Measurements from ENCODE around the gene BCL6B. TPM values are rescaled to one million over a fixed set of nuclear protein-coding genes. Genes with fewer than 3 reads are reported as not detected.

BCL6B gene
- total and polyA plus RNA-seq, 2 donors from 2014 or later, result 4.4 to 33.3 TPM

DNA sequence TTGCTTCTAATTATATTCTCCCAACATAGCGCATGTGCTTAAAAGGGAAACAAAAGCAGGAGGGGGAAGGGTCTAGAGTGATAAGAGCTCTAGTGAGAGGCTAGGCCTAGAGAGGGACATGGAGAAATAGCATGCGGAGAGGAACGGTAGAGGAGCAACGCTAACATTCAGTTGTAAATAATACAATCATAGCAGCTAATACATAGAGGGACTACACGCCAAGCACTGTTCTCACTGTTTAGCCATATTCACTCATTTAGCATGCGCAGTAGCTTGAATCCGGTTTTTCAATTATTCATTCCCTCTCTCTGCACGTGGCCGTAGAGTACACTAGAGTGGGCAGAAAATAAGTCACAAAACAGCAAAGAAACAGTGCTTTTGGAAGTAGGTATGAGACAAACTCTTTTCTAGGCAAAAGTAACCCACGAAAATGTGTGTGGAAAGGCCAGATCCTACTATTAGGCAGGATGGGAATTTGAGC is 28.7 kb upstream of the BCL6B start:
- FAIRE-seq (no peak), DNase-seq (no peak)
- peaks cover 0 to 2% (median 1%) of the 10 kb centered on the region in 3 donors for H3K36me3 ChIP-seq (ENCODE audit: control insufficient read depth in 2 of 3, insufficient read depth in 3 of 3, low read length in 3 of 3)
- no peaks in the 10 kb centered on the region for H3K9me3 ChIP-seq (ENCODE audit: control insufficient read depth in 2 of 3, insufficient read depth in 1 of 3, low read length in 3 of 3)
- intact Hi-C loops (cut with DNase I), result no loop called here
- peaks cover 0 to 7% (median 0%) of the 10 kb centered on the region in 3 donors for H3K4me1 ChIP-seq (ENCODE audit: control insufficient read depth in 2 of 3, insufficient read depth in 2 of 3, low read depth in 1 of 3, low read length in 3 of 3)
- H3K27ac ChIP-seq (ENCODE audit: low read depth in 2 of 2, low read length in 2 of 2), result no peak overlapping the region
- TF ChIP-seq, protein P1, sequence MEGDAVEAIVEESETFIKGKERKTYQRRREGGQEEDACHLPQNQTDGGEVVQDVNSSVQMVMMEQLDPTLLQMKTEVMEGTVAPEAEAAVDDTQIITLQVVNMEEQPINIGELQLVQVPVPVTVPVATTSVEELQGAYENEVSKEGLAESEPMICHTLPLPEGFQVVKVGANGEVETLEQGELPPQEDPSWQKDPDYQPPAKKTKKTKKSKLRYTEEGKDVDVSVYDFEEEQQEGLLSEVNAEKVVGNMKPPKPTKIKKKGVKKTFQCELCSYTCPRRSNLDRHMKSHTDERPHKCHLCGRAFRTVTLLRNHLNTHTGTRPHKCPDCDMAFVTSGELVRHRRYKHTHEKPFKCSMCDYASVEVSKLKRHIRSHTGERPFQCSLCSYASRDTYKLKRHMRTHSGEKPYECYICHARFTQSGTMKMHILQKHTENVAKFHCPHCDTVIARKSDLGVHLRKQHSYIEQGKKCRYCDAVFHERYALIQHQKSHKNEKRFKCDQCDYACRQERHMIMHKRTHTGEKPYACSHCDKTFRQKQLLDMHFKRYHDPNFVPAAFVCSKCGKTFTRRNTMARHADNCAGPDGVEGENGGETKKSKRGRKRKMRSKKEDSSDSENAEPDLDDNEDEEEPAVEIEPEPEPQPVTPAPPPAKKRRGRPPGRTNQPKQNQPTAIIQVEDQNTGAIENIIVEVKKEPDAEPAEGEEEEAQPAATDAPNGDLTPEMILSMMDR (IDR thresholded peaks at IDR 0.05; ENCODE audit: borderline replicate concordance, extremely low read depth, insufficient read depth), result no peak
- H3K9ac ChIP-seq (ENCODE audit: low read length in 3 of 3), result no peak overlapping the region
- H3K4me3 ChIP-seq (ENCODE audit: low read length in 3 of 3), result no peak overlapping the region
- no peaks in the 10 kb centered on the region for H3K27me3 ChIP-seq (ENCODE audit: control insufficient read depth, insufficient read depth, low read length)

DNA sequence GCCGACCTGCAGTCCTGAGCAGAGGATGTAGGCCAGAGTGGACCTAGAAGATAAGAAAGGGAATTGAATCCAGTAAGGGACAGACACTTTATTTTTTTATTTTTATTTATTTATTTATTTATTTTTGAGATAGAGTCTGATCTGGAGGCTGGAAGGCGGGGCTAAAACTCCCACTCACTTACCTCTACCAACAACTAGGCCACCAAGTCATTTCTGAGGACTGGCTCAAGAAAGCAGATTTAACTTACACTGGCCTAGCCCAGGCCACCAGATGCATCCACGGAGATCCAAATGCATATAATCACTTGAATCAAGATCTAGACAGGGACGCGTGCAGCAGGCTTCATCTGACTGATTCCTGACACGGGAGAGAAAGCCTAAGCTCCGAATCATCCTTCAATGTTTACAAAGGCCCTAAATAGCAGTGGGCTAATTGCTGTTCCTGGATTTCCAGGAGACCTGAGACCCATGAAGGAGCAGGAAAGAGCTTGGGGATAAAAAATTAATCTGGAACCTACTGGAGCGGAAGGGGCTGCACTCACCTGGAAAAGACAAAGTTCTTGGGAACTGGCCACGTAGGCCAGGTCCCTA is 28.1 kb upstream of the BCL6B start:
- TF ChIP-seq, protein P1 (IDR thresholded peaks at IDR 0.05; ENCODE audit: borderline replicate concordance, extremely low read depth, insufficient read depth), result no peak
- FAIRE-seq, result no peak
- intact Hi-C loops (cut with DNase I), result no loop called here

DNA sequence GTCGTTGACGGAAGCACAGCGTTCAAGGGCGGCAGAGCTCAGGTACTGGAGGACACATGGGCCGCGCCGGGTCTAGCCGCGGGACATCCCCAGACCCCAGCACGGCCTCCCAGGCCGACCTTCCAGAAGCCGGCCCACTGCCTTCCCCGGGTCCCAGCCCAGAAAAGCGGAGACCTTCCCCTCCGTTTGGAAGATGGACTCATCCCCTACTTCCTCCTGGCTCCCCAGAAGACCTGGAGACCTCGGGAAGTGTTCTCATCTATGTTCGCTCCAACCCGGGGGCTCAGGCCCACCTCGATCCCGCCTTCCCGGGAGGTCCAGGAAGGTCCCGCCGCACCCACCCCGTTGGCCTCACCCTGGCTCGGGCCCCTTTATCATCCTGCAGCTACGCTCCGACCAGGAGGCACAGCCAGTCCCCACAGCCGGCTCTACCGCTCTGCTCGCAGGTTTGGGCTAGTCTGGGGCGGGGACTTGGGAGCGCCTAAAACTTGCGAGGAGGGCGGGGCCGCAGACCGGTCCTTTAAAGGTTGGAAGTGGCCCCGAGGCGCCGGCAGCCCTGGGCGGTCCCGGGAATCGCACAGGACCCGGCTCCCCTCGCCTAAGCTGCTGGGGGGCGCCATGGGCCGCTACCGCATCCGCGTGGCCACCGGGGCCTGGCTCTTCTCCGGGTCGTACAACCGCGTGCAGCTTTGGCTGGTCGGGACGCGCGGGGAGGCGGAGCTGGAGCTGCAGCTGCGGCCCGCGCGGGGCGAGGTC is 27.2 kb upstream of the BCL6B start, which contains the start of gene ALOX12:
Gene ALOX12 (plus strand): TSS at position 550 of the 756 bp plus-strand sequence. CDS start 69 bp downstream, at position 619.
- TF ChIP-seq, protein P1 (IDR thresholded peaks at IDR 0.05; ENCODE audit: borderline replicate concordance, extremely low read depth, insufficient read depth), result no peak
- intact Hi-C loops (cut with DNase I), result no loop called here
- DNase-seq (peak; percentile 38 to 78 (median 45)), FAIRE-seq (no peak)
- Histone ChIP-seq H3K9me3 (ENCODE audit: control insufficient read depth in 2 of 3, insufficient read depth in 1 of 3, low read length in 3 of 3) (no peaks in the 10 kb centered on the region), H3K36me3 (ENCODE audit: control insufficient read depth in 2 of 3, insufficient read depth in 3 of 3, low read length in 3 of 3) (peaks cover 2 to 6% (median 3%) of the 10 kb centered on the region in 3 donors), H3K27me3 (ENCODE audit: control insufficient read depth, insufficient read depth, low read length) (no peaks in the 10 kb centered on the region), H3K9ac (ENCODE audit: low read length in 3 of 3) (peak within 1 kb of the TSS in 1 of 3 donors; percentile 19), H3K4me3 (ENCODE audit: low read length in 3 of 3) (peak within 1 kb of the TSS in 1 of 3 donors; percentile 21), H3K4me1 (ENCODE audit: control insufficient read depth in 2 of 3, insufficient read depth in 2 of 3, low read depth in 1 of 3, low read length in 3 of 3) (peaks cover 0 to 7% (median 0%) of the 10 kb centered on the region in 3 donors), H3K27ac (ENCODE audit: low read depth in 2 of 2, low read length in 2 of 2) (no peak within 1 kb of the TSS)

More for the DNA sequence above, 28.1 kb upstream of the BCL6B start:
- Histone ChIP-seq H3K9ac (ENCODE audit: low read length in 3 of 3) (peak overlapping the region in 1 of 3 donors; percentile 19), H3K36me3 (ENCODE audit: control insufficient read depth in 2 of 3, insufficient read depth in 3 of 3, low read length in 3 of 3) (peaks cover 0 to 4% (median 2%) of the 10 kb centered on the region in 3 donors), H3K4me3 (ENCODE audit: low read length in 3 of 3) (no peak overlapping the region), H3K27me3 (ENCODE audit: control insufficient read depth, insufficient read depth, low read length) (no peaks in the 10 kb centered on the region), H3K4me1 (ENCODE audit: control insufficient read depth in 2 of 3, insufficient read depth in 2 of 3, low read depth in 1 of 3, low read length in 3 of 3) (peaks cover 0 to 7% (median 0%) of the 10 kb centered on the region in 3 donors), H3K27ac (ENCODE audit: low read depth in 2 of 2, low read length in 2 of 2) (no peak overlapping the region), H3K9me3 (ENCODE audit: control insufficient read depth in 2 of 3, insufficient read depth in 1 of 3, low read length in 3 of 3) (no peaks in the 10 kb centered on the region)
- peak in 2 of 5 donors; percentile 38 to 43 for DNase-seq

Measured in kidney (tissue), 14 donors.